ENCODE results near the gene TRIM26. TPM values are rescaled to one million over a fixed set of nuclear protein-coding genes. Genes with fewer than 3 reads are reported as not detected.

Gene TRIM26
- total and polyA plus RNA-seq, 2 donors (not counting 1 experiment from before 2014, with no cell fraction given), result 49.5 to 73.2 TPM

GRCh38 chr6:30160008-30160784 lies 53.0 kb downstream of the TRIM26 start:
- no peaks in the 10 kb centered on the region for H3K36me3 ChIP-seq (replicated peaks in 1 of 2; ENCODE audit: control extremely low read depth in 1 of 2, control insufficient read depth in 1 of 2, extremely low read depth in 1 of 2, insufficient read depth in 2 of 2, low read length in 1 of 2)
- H3K79me2 ChIP-seq (ENCODE audit: control insufficient read depth, insufficient read depth, low read length), result no peaks in the 10 kb centered on the region
- ChIA-PET POLR2A (no interaction called here), CTCF (no interaction called here)
- no peak overlapping the region for H3K27ac ChIP-seq (ENCODE audit: low read length in 2 of 2)
- H3K27ac Mint-ChIP-seq, result no peak overlapping the region
- H4K20me1 ChIP-seq (ENCODE audit: control insufficient read depth, insufficient read depth, low read length, poor library complexity, severe bottlenecking), result no peaks in the 10 kb centered on the region
- intact Hi-C loops (cut with micrococcal nuclease), result no loop called here
- DNase-seq (no peak), ATAC-seq (ENCODE audit: low read depth) (no peak)
- H3K4me3 Mint-ChIP-seq, result no peak overlapping the region
- peaks cover 0 to 3% (median 0%) of the 10 kb centered on the region in 3 donors for H3K9me3 ChIP-seq (ENCODE audit: control extremely low read depth in 1 of 3, control insufficient read depth in 2 of 3, insufficient read depth in 1 of 3, low read length in 2 of 3)
- no peak overlapping the region for H3K9ac ChIP-seq (ENCODE audit: low read length)
- H3K27me3 Mint-ChIP-seq, result peaks cover 39% of the 10 kb centered on the region
- no peak overlapping the region for H3K4me2 ChIP-seq (replicated peaks; ENCODE audit: low read depth, low read length, poor library complexity, severe bottlenecking)
- no peak for TF ChIP-seq EZH2 (IDR thresholded peaks at IDR 0.05; ENCODE audit: borderline replicate concordance, insufficient read depth, low read depth, low read length, poor library complexity, severe bottlenecking)
- no peak for TF ChIP-seq CTCF (IDR thresholded peaks at IDR 0.05)
- peaks cover 0 to 22% (median 6%) of the 10 kb centered on the region in 4 experiments for H3K27me3 ChIP-seq (replicated peaks in 1 of 4; ENCODE audit: control extremely low read depth in 1 of 4, control insufficient read depth in 3 of 4, insufficient read depth in 4 of 4, low read length in 3 of 4)
- H2AFZ ChIP-seq (ENCODE audit: insufficient read depth, low read depth, low read length, poor library complexity, severe bottlenecking), result no peak overlapping the region
- H3K9me3 Mint-ChIP-seq (ENCODE audit: insufficient read depth), result no peaks in the 10 kb centered on the region
- WGBS (ENCODE audit: insufficient coverage), result 95% methylated on average over 13 of the region's 17 CpGs
- no peak overlapping the region for H3K4me3 ChIP-seq (ENCODE audit: control extremely low read depth in 1 of 5, extremely low read depth in 1 of 5, insufficient read depth in 1 of 5, low read depth in 2 of 5, low read length in 4 of 5)
- no peaks in the 10 kb centered on the region for H3K4me1 Mint-ChIP-seq
- H3K4me1 ChIP-seq (ENCODE audit: control insufficient read depth in 2 of 2, insufficient read depth in 2 of 2, low read length in 2 of 2), result no peaks in the 10 kb centered on the region

- Mint-ChIP-seq H3K27me3 (peaks cover 37% of the 10 kb centered on the region), H3K27ac (no peak overlapping the region), H3K4me1 (no peaks in the 10 kb centered on the region), H3K9me3 (ENCODE audit: insufficient read depth) (no peaks in the 10 kb centered on the region), H3K4me3 (no peak overlapping the region)
- no peak for TF ChIP-seq EZH2 (IDR thresholded peaks at IDR 0.05; ENCODE audit: borderline replicate concordance, insufficient read depth, low read depth, low read length, poor library complexity, severe bottlenecking)
- no peak for TF ChIP-seq CTCF (IDR thresholded peaks at IDR 0.05)
- H3K9me3 ChIP-seq (ENCODE audit: control extremely low read depth in 1 of 3, control insufficient read depth in 2 of 3, insufficient read depth in 1 of 3, low read length in 2 of 3), result no peaks in the 10 kb centered on the region
- H3K4me2 ChIP-seq (replicated peaks; ENCODE audit: low read depth, low read length, poor library complexity, severe bottlenecking), result no peak overlapping the region
- no peak overlapping the region for H2AFZ ChIP-seq (ENCODE audit: insufficient read depth, low read depth, low read length, poor library complexity, severe bottlenecking)
- ChIA-PET CTCF (no interaction called here), POLR2A (no interaction called here)
- H3K9ac ChIP-seq (ENCODE audit: low read length), result no peak overlapping the region
- intact Hi-C loops (cut with micrococcal nuclease), result no loop called here
- H3K27me3 ChIP-seq (replicated peaks in 1 of 4; ENCODE audit: control extremely low read depth in 1 of 4, control insufficient read depth in 3 of 4, insufficient read depth in 4 of 4, low read length in 3 of 4), result peaks cover 0 to 27% (median 10%) of the 10 kb centered on the region in 4 experiments
- H3K79me2 ChIP-seq (ENCODE audit: control insufficient read depth, insufficient read depth, low read length), result no peaks in the 10 kb centered on the region
- H3K4me1 ChIP-seq (ENCODE audit: control insufficient read depth in 2 of 2, insufficient read depth in 2 of 2, low read length in 2 of 2), result no peaks in the 10 kb centered on the region
- ATAC-seq (ENCODE audit: low read depth), result no peak
- no peak overlapping the region for H3K27ac ChIP-seq (ENCODE audit: low read length in 2 of 2)
- DNase-seq, result no peak
- H4K20me1 ChIP-seq (ENCODE audit: control insufficient read depth, insufficient read depth, low read length, poor library complexity, severe bottlenecking), result no peaks in the 10 kb centered on the region
- no peak overlapping the region for H3K4me3 ChIP-seq (ENCODE audit: control extremely low read depth in 1 of 5, extremely low read depth in 1 of 5, insufficient read depth in 1 of 5, low read depth in 2 of 5, low read length in 4 of 5)
- 100% methylated on average over 1 of the region's 3 CpGs for WGBS (ENCODE audit: insufficient coverage)
- H3K36me3 ChIP-seq (replicated peaks in 1 of 2; ENCODE audit: control extremely low read depth in 1 of 2, control insufficient read depth in 1 of 2, extremely low read depth in 1 of 2, insufficient read depth in 2 of 2, low read length in 1 of 2), result no peaks in the 10 kb centered on the region
Measured at GRCh38 chr6:30158475-30159040, 54.6 kb downstream of the TRIM26 start.

All from B cell (primary cell).